Renal pelvis (tissue), 4 donors: ENCODE results near the gene GALNT11. TPM values are rescaled to one million over a fixed set of nuclear protein-coding genes. Genes with fewer than 3 reads are reported as not detected.
"Not testable (repeated sequence)": the region's sequence is repeated elsewhere in the genome, so short reads cannot be mapped to it uniquely, and the experiment has no call there.

Source experiments
- DNase-seq: peaks from one replicate; pipeline ENCODE4 v3.0.0-alpha.2; 2013
- polyA plus RNA-seq, 3 donors: library from polyadenylated mRNA; unstranded; fragments of 120-200 nt; gene quantifications; one replicate each; pipeline ENCODE4 v1.2.1, GENCODE V29; 2013; ENCODE audit not compliant: insufficient read length in 3 of 3

GALNT11 gene
- polyA plus RNA-seq, 3 donors, result 109 to 126 (median 121) TPM

- not testable (repeated sequence) for DNase-seq
Measured at GRCh38 chr7:152017683-152018082, 7.8 kb upstream of the GALNT11 start.

GRCh38 chr7:152021740-152022139, 3.7 kb upstream of the GALNT11 start:
- DNase-seq, result not testable (repeated sequence)

- no peak for DNase-seq
Measured at GRCh38 chr7:152025937-152026890, 740 bp downstream of the GALNT11 start.

- DNase-seq, result peak; percentile 12
Measured at GRCh38 chr7:152027491-152028365, 2.3 kb downstream of the GALNT11 start.

- DNase-seq, result not testable (repeated sequence)
Measured at GRCh38 chr7:152030059-152030458, 4.6 kb downstream of the GALNT11 start.

- not testable (repeated sequence) for DNase-seq
Measured at GRCh38 chr7:152030639-152031038, 5.2 kb downstream of the GALNT11 start.

- DNase-seq, result no peak
Measured at GRCh38 chr7:152035817-152036216, 10.3 kb downstream of the GALNT11 start.

- DNase-seq, result not testable (repeated sequence)
Measured at GRCh38 chr7:152038410-152038809, 12.9 kb downstream of the GALNT11 start.

- DNase-seq, result not testable (repeated sequence)
Measured at GRCh38 chr7:152043086-152043485, 17.6 kb downstream of the GALNT11 start.

- DNase-seq, result not testable (repeated sequence)
Measured at GRCh38 chr7:152044909-152045308, 19.4 kb downstream of the GALNT11 start.

GRCh38 chr7:152046531-152046930, 21.1 kb downstream of the GALNT11 start:
- DNase-seq, result no peak

GRCh38 chr7:152048051-152048450, 22.6 kb downstream of the GALNT11 start:
- no peak for DNase-seq

GRCh38 chr7:152050547-152050971, 25.1 kb downstream of the GALNT11 start:
- DNase-seq, result no peak

GRCh38 chr7:152051968-152052367, 26.5 kb downstream of the GALNT11 start:
- no peak for DNase-seq

- DNase-seq, result no peak
Measured at GRCh38 chr7:152052771-152053170, 27.3 kb downstream of the GALNT11 start.

GRCh38 chr7:152054367-152055230, 29.1 kb downstream of the GALNT11 start:
- peak; percentile 53 for DNase-seq

- no peak for DNase-seq
Measured at GRCh38 chr7:152056621-152057274, 31.3 kb downstream of the GALNT11 start.

GRCh38 chr7:152059311-152059710, 33.8 kb downstream of the GALNT11 start:
- no peak for DNase-seq

GRCh38 chr7:152061086-152061485, 35.6 kb downstream of the GALNT11 start:
- not testable (repeated sequence) for DNase-seq

- not testable (repeated sequence) for DNase-seq
Measured at GRCh38 chr7:152063192-152063591, 37.7 kb downstream of the GALNT11 start.

- DNase-seq, result not testable (repeated sequence)
Measured at GRCh38 chr7:152063821-152064220, 38.3 kb downstream of the GALNT11 start.
